H54 (cell line): ENCODE results near the gene SMAP1.

Source experiments
- DNase-seq: peaks from one replicate; pipeline ENCODE4 v3.0.0; 2011; ENCODE audit warnings: low spot score, mixed read lengths; ENCODE audit not compliant: insufficient read length
- FAIRE-seq: peaks from 3 replicates; lab custom pipeline; 2011; peaks lifted over from hg19 to GRCh38; lab: Jason Lieb, UNC
- POLR2A ChIP-seq: IDR thresholded peaks from 2 replicates; pipeline ENCODE4 v1.6.1; 2011; ENCODE audit warnings: low read depth, mild to moderate bottlenecking, low read length

Gene SMAP1

DNA sequence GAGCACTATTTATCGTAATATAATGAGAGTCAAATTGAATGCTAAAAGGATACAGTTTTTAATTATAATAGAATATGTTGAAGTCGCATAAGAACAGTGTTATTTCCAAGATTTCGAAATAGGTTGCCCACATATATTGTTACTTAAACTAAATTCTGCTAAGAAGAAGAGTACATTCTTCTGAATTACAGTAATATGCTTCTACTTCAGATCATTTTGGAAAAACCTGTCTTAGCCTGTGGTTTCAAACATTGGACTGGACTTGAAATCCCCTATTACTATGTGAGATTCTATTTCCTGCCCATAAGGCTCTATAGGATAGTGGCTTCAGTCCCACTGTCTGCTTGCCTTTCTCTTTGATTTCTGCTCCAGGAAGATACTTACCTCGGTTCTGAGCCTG is 152.0 kb downstream of the SMAP1 start:
- DNase-seq = no peak
- FAIRE-seq = no peak
- no peak for TF ChIP-seq POLR2A

DNA sequence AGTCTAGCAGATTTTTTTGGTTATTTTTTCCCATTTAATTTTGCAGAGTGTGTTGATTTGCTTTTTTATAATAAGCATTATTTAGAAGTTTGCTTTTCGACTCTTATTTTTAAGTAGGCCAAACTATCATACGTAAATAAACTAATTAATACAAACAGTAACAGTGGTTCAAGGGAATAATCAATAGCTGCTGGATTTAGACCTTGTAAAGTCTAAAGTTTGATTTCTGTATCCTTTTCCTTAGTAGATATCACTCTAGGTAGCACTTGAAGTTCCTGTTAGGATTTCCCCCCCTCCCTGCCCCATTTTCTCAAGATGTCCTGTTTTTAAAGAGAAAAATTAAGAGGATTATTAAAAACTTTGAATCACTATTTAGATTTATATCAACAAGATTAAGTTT is 153.1 kb downstream of the SMAP1 start:
- TF ChIP-seq POLR2A = no peak
- DNase-seq = no peak
- no peak for FAIRE-seq

DNA sequence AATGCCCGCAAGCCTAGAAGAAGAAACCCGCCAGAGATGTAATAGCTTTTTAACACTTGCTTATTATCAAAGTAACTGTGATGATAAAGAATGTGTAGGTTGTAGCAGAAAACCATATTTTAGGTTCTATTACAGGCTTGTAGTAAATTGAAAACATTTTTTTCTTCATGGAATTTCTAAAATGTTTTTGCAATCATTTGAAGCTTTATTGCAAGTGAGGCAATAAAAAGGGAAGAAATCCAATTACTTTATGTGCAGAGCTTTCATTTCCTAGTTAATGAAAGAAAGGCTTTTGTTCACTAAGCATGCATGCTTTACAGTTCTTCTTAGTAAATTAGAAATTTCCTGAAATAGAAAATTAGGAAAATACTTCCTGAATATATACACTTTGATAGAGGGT is 154.1 kb downstream of the SMAP1 start:
- FAIRE-seq (no peak), DNase-seq (no peak)
- TF ChIP-seq POLR2A = no peak

DNA sequence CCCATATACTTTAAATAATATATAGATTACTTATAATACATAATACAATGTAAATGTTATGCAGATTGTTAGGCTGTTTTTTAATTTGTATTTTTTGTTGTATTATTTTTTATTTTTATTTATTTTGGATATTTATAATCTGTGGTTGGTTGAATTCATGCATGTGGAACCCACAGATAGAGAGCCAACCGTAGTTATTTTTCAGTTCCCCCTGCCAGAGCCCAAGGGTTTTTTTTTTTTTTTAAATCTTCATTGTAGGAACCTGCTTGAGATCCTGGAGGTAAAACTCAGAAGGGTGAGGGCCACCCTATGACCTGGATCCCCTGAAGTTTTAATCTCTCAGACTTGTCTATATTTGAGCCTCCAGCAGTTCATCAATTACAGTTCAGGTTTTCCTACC is 156.0 kb downstream of the SMAP1 start:
- DNase-seq (no peak), FAIRE-seq (no peak)
- TF ChIP-seq POLR2A = no peak

DNA sequence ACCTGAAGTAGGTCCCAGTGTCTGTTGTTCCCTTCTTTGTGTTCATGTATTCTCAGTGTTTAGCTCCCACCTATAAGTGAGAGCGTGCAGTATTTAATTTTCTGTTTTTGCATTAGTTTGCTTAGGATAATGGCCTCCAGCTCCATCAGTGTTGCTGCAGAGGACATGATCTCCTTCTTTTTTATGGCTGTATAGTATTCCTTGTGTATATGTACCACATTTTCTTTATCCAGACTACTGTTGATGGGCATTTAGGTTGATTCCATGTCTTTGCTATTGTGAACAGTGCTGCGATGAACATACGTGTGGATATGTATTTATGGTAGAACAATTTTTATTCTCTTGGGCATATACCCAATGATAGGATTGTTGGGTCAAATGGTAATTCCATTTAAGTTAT is 163.7 kb downstream of the SMAP1 start:
- no peak for DNase-seq
- FAIRE-seq = no peak
- no peak for TF ChIP-seq POLR2A

DNA sequence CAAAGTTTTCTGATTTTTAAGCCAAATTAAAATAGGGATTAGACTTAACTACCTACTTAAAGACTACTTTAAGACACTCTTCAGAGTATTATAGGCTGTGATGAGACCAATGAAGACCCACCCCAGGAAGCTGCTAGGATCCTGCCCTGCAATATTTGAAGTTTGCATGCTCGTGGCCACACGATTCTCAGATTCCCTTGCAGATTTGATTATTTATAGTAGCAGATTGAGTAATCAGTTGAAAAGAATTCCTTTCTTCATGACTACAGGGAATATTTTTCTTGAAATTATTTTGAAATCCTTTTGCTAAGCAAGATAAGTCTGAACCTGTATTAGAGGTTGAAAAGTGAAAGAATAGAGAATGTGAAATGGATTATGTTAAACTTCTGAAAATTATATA is 166.8 kb downstream of the SMAP1 start:
- TF ChIP-seq POLR2A = no peak
- DNase-seq (no peak), FAIRE-seq (no peak)

DNA sequence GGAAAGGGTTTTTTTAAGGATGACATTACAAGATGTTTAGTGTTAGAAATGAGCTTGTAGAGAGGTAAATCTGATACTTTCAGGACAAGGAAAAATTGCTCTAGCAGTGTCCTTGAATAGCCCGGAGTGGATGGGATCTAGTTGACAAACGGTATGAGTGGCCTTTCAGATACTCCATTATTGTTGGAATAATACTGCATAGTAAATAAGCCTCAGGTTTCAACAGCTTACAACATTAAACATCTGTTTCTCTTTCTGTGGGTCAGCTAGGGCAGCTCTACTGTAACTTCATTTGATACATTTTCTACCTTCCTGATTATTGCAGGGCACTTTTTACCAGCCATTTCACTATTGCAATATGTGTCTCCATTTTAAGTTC is 171.2 kb downstream of the SMAP1 start:
- FAIRE-seq (no peak), DNase-seq (no peak)
- no peak for TF ChIP-seq POLR2A

DNA sequence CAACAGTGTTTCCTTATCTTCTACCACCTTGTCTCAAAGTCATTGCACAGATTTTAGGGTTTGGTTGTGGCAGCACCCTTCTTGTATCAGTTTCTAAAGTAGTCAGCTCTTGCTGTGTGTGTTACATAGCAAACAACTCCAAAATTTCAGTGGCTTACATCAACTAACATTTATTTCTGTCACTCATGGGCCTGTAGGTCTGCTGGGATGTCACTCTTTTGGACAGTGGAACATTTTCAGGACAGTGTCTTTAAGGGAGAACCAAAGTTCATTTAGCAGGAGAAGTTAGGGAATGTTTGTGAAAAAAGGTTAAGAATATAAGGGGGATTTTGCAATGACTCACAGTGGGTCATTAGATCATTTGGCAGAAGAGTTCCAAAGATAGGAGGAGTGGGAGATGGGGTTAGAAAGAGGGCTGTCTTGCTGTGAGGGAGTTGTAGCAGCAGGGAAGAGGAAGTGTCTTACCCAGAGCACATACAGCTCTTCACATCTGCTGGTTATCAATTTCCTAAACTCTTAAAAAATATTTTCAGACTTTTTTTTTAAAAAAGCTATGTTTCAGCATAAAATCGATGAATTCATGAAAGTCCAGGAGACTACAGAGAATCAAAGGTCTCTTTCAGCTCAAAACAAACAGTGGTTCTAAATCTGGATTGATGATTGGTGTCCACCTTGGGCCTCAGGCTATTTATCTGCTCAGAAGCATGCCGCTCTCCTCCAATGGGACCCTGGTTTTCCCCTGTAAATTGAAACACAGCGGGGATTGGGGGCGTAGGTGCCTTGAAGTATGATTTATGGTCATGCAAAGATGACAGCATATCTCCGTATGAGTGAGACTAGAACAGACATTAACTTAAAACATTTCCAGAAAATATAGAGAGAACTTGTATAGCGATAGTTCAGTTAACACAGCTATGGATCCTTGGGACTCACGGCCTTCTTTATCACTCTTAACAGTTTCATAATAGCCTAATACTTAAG is 171.9 kb downstream of the SMAP1 start:
- DNase-seq = no peak
- no peak for TF ChIP-seq POLR2A
- FAIRE-seq = no peak

DNA sequence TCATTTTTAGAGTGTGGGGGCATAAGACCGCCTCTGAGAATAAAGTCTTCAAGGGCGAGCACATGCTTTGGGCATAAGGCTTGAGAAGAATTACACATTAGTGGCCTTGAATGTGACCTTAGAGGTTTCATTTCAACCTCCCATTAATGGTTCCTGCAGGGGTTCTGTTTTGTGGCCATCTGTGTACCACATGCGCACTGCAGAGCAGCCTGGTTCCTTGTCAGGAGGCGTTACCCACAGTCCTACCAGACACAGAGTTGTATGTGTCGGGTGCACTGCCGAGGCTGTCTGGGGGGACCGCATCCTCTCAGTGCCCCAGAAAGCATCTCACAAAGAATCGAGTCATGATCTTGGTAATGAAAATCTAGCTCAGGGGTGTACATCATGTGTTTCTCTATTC is 173.4 kb downstream of the SMAP1 start:
- TF ChIP-seq POLR2A = no peak
- DNase-seq (no peak), FAIRE-seq (no peak)

DNA sequence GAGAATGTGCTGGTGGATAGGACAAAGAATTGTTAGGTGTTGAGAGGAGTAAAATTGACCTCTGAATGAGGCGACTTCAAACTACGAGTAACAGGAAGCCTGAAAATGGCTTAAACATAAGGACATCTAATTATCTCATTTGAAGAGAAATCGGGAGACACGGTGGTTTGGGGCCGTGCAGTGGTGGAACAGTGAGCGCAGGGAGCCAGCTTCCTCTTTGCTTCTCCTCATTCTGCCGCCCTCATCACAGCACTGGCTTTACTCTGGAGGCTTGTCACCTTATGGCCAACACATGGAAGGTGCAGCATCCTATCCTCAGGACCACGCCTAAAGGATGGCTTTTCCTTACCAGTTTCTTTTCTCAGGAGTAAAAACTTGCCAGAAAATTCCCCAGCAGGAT is 174.9 kb downstream of the SMAP1 start:
- FAIRE-seq (no peak), DNase-seq (no peak)
- no peak for TF ChIP-seq POLR2A

DNA sequence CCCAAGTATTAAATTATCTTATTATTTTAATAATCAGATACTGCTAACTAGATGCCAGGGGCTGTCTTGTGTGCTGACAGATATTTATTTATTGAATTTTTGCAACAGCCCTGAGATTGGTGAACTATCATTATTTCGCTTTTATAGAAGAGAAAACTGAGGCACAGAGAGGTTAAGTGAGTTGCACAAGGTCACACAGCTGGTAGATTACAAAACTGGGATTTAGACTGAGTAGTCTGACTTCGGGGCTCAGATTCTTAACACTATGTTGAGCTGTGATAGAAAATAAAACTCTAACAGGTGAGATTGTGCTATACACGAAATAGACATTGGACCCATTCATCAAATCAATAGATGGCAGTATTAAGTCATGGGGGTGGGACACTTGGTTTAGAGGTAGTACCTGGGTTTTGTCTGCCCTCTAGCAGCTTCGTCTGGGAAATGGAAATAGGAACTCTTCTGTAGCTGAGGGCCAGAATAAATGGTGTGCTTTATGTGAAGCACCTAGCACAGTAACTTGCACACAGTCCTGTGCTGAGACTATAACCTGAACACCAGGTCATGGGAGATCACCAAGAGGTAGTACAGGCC is 175.7 kb downstream of the SMAP1 start:
- no peak for TF ChIP-seq POLR2A
- FAIRE-seq (no peak), DNase-seq (no peak)

DNA sequence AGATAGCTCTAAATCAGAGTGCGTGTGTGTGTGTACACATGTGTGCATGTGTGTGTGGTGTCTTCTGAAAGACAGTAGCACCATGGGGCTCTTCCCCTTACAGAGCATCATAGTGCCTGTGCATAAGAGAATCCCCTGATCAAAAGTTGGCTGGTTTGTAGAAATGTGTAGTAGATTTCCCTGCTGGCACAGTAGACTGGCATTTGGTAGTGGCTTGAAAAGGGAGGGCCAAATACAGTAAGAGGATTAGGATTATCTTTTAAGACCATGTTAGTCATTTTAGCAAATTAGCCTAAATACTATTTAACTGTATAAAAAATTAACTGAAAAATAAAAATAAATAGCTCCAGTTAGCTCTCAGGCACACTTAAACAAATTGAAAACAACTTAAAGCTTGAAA is 176.6 kb downstream of the SMAP1 start:
- TF ChIP-seq POLR2A = no peak
- DNase-seq = no peak
- no peak for FAIRE-seq

DNA sequence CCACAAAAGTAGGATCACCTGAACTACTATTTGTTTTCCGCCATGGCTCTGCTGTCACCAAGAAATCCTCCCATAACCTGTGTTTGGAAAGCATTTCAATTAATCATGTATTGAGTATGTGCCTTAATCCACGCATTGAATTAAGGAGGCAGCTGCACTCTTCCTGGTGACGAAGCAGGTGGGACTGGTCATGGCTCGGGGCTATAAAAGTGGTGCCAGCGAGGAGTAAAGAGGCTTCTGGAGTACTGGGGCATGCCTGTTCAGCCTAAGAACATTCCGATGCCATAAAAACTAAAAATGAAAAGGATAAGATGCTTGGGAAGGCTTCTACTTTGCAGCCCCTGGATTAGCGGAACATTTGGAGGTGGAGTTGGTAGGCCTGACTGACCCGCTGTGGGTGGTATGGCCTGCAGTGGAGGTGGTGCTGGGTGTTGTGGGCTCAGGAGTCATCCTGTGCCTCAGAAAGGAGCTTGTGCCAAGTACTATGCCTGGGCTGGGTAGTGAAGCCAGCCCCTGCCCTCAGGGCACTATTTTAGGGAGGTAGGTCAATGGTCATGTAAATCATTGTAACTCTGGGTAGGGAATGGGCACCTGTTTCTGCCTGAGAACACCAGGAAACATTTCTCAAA is 178.6 kb downstream of the SMAP1 start:
- TF ChIP-seq POLR2A = no peak
- FAIRE-seq (no peak), DNase-seq (no peak)
